Kidney (tissue), 14 donors: ENCODE data around the gene RPL22. TPM values are rescaled to one million over a fixed set of nuclear protein-coding genes. Genes with fewer than 3 reads are reported as not detected.

Source experiments
- DNase-seq, 5 donors: peaks; one replicate each; pipeline ENCODE4 v3.0.0-alpha.2; 2013 to 2020
- FAIRE-seq: peaks from 2 replicates; lab custom pipeline; 2012; peaks lifted over from hg19 to GRCh38; lab: Jason Lieb, UNC
- H3K27ac ChIP-seq, 2 donors: one replicate each; pipeline ENCODE4 v1.7.0; 2013; ENCODE audit warnings: low read depth in 2 of 2, low read length in 2 of 2, inconsistent platforms in 1 of 2
- H3K27me3 ChIP-seq: one replicate; pipeline ENCODE4 v1.7.1; 2013; ENCODE audit warnings: low read length, inconsistent platforms; ENCODE audit not compliant: control insufficient read depth, insufficient read depth
- H3K36me3 ChIP-seq, 3 donors: one replicate each; pipeline versions ENCODE4 v1.7.0 to v1.7.1; 2013; ENCODE audit warnings: low read length in 3 of 3, control low read depth in 1 of 3, inconsistent platforms in 1 of 3; ENCODE audit not compliant: insufficient read depth in 3 of 3, control insufficient read depth in 2 of 3
- H3K4me1 ChIP-seq, 3 donors: one replicate each; pipeline versions ENCODE4 v1.7.0 to v1.7.1; 2013; ENCODE audit warnings: low read length in 3 of 3, inconsistent platforms in 1 of 3, low read depth in 1 of 3; ENCODE audit not compliant: control insufficient read depth in 2 of 3, insufficient read depth in 2 of 3
- H3K4me3 ChIP-seq, 3 donors: one replicate each; pipeline versions ENCODE4 v1.7.0 to v1.8.1; 2013; ENCODE audit warnings: low read length in 3 of 3, control low read depth in 1 of 3, inconsistent platforms in 1 of 3
- H3K9ac ChIP-seq, 3 donors: one replicate each; pipeline versions ENCODE4 v1.7.0 to v1.7.1; 2013; ENCODE audit warnings: low read length in 3 of 3, control low read depth in 1 of 3, inconsistent platforms in 1 of 3
- H3K9me3 ChIP-seq, 3 donors: one replicate each; pipeline versions ENCODE4 v1.7.0 to v1.7.1; 2013; ENCODE audit warnings: low read length in 3 of 3, control low read depth in 1 of 3, inconsistent platforms in 1 of 3; ENCODE audit not compliant: control insufficient read depth in 2 of 3, insufficient read depth in 1 of 3
- CTCF ChIP-seq: IDR thresholded peaks from 3 replicates; pipeline ENCODE4 v1.5.1; 2012; ENCODE audit warnings: mild to moderate bottlenecking, moderate library complexity, borderline replicate concordance; ENCODE audit not compliant: insufficient read depth; ENCODE audit errors: extremely low read depth
- intact Hi-C: fragments of 100-400 bp; cut with DNase I; formaldehyde crosslinking; loops from one replicate; pipeline ENCODE4 v1.11.1; 2022
- polyA plus RNA-seq: library from polyadenylated mRNA; stranded (reverse); fragments of 350-450 nt; fragmentation: Illumina TruSeq; extraction: RNeasy Lipid Tissue Mini Kit (QIAGEN cat#74804); gene quantifications from one replicate; pipeline ENCODE4 v1.2.3, GENCODE V29; 2014; ENCODE audit warnings: low read depth, low replicate concordance; ENCODE audit not compliant: insufficient read depth
- total RNA-seq: library from RNA; stranded (reverse); fragmentation: NEBNext Ultra II Directional; extraction: Animal tissue kit (Norgen Biotek cat#: 25700); gene quantifications from one replicate; pipeline ENCODE4 v1.2.1, GENCODE V29; 2021
- donor health status: control.
- donor health status: control.
- donor health status: control.
- donor health status: control.
- donor health status: control.
- donor health status: DM: yes; HTN: yes; CAD: no.
- donor health status: Normal renal cell carcinoma (clear cell type).

The RPL22 gene
- total and polyA plus RNA-seq, 2 donors from 2014 or later, result 377 to 605 TPM

DNA sequence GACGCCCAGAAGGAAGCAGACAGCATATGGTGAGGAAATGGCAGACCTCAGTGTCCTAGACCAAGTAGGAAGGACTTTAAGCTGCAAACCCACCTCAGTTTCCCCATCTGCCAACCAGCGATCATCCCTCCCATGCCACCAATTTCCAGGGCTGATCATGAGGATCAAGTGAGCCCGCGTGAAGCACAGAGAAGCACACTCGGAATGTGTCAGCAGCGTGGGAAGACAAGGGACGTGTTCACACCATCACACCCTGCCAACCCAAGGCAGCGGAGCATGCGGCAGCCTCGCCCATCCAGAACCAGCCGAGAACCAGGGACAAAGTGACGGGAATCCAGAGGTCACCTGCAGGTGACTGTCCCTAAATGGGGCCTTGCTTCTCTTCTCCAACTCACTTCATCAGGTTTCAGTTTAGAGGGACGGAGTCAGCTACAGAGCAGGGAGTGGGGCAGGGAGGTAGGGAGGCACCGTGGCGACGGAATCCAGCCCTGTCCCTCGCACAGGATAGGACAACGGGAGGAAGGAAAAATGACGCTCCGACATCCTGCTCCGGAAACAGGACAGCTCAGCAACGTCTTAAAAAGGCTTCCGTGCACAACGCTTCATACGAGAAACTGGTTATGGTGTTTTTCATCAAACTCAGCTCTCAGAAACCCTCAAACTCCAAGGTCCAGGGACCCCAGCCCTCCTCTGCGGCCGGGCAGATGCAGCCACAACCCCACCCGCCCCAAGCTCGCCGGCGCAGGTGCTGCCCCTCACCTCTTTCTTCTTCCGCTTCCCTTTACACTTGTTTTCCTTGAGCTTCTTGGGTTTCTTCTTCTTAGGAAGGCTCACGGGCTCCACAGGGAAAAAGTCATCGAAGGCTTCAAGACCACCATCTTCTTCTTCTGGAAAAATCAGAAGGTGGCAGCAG is 31.7 kb downstream of the RPL22 start:
- intact Hi-C loops, result no loop called here
- Histone ChIP-seq H3K4me3 (no peak overlapping the region), H3K36me3 (no peaks in the 10 kb centered on the region), H3K4me1 (no peaks in the 10 kb centered on the region), H3K9me3 (no peaks in the 10 kb centered on the region), H3K27me3 (no peaks in the 10 kb centered on the region), H3K9ac (no peak overlapping the region), H3K27ac (no peak overlapping the region)
- FAIRE-seq (no peak), DNase-seq (no peak)
- TF ChIP-seq CTCF, result no peak

- no peaks in the 10 kb centered on the region for H3K27me3 ChIP-seq
- no peaks in the 10 kb centered on the region for H3K9me3 ChIP-seq
- H3K4me3 ChIP-seq, result no peak overlapping the region
- TF ChIP-seq CTCF, result no peak
- FAIRE-seq (no peak), DNase-seq (no peak)
- no peaks in the 10 kb centered on the region for H3K4me1 ChIP-seq
- H3K27ac ChIP-seq, result no peak overlapping the region
- H3K36me3 ChIP-seq, result no peaks in the 10 kb centered on the region
- H3K9ac ChIP-seq, result no peak overlapping the region
- intact Hi-C loops, result no loop called here
These were observed 32.6 kb downstream of the RPL22 start for GRCh38 chr1:6166655-6167390.

DNA sequence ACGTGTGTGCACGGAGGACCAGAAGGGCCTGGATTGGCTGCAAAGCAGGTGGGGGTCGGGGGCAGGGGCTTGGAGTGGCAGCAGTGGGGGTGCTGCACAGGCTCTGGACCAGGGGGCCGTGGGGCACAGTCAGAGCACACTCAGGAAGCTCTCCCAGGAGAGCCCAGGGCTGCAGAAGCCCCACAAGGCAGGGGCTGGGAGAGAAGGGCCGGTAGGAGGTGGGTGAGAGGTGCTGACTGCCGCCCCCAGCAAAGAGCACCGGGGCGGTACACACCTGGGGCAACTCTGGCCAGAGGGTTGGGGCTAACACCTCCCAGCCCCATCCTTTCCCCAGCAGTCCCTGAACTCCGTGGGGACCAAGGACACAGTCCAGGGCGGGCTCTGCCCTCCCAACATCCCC is 33.2 kb downstream of the RPL22 start:
- no peak overlapping the region for H3K4me3 ChIP-seq
- H3K9ac ChIP-seq, result no peak overlapping the region
- no peak overlapping the region for H3K27ac ChIP-seq
- no peaks in the 10 kb centered on the region for H3K4me1 ChIP-seq
- no peak for FAIRE-seq
- no peak for TF ChIP-seq CTCF
- H3K27me3 ChIP-seq, result no peaks in the 10 kb centered on the region
- intact Hi-C loops, result no loop called here
- no peaks in the 10 kb centered on the region for H3K36me3 ChIP-seq
- no peaks in the 10 kb centered on the region for H3K9me3 ChIP-seq
- DNase-seq, result no peak
